22Rv1 (cell line): ENCODE results near the gene MATR3.

Source experiments
- H3K27ac ChIP-seq: fragments of 450-650 bp; 2 replicates; pipeline ENCODE4 v1.5.1; 2017
- CTCF ChIP-seq: fragments of 450-650 bp; IDR thresholded peaks from 2 replicates; pipeline ENCODE4 v1.5.1; 2017; ENCODE audit warnings: mild to moderate bottlenecking
- ZFX ChIP-seq: fragments of 450-650 bp; IDR thresholded peaks from 2 replicates; pipeline ENCODE4 v1.6.1; 2017; ENCODE audit warnings: antibody characterized with exemption, borderline replicate concordance

Gene MATR3

GRCh38 chr5:139273572-139274289 lies 19.8 kb upstream of the MATR3 start:
- TF ChIP-seq CTCF (0 out of 2 replicates have a peak, but pooled peaks have one; percentile 8), ZFX (no peak)

GRCh38 chr5:139275536-139275935 lies 18.0 kb upstream of the MATR3 start:
- peak overlapping the region; percentile 70 for H3K27ac ChIP-seq
- TF ChIP-seq CTCF (no peak), ZFX (no peak)

More at GRCh38 chr5:139273572-139274289, 19.8 kb upstream of the MATR3 start:
- peak overlapping the region; percentile 70 for H3K27ac ChIP-seq

GRCh38 chr5:139275956-139276355 lies 17.6 kb upstream of the MATR3 start:
- TF ChIP-seq CTCF (no peak), ZFX (no peak)
- peak overlapping the region; percentile 70 for H3K27ac ChIP-seq

- H3K27ac ChIP-seq = peak overlapping the region; percentile 70
- TF ChIP-seq CTCF (no peak), ZFX (no peak)
Measured at GRCh38 chr5:139276426-139276825, 17.1 kb upstream of the MATR3 start.

GRCh38 chr5:139277171-139277570 lies 16.4 kb upstream of the MATR3 start:
- TF ChIP-seq CTCF = no peak
- TF ChIP-seq ZFX = no peak
- peak overlapping the region; percentile 70 for H3K27ac ChIP-seq

- H3K27ac ChIP-seq = no peak overlapping the region
- TF ChIP-seq ZFX (no peak), CTCF (no peak)
Measured at GRCh38 chr5:139278540-139279274, 14.8 kb upstream of the MATR3 start.

GRCh38 chr5:139282197-139282557 lies 11.4 kb upstream of the MATR3 start:
- TF ChIP-seq CTCF (no peak), ZFX (no peak)
- H3K27ac ChIP-seq = no peak overlapping the region
